Mesenteric fat pad (tissue), 1 donor: ENCODE results near the gene GAP43. TPM values are rescaled to one million over a fixed set of nuclear protein-coding genes. Genes with fewer than 3 reads are reported as not detected.

Experiments
- DNase-seq: peaks from one replicate; pipeline ENCODE4 v3.0.0-alpha.2; 2020; ENCODE audit warnings: low spot score
- total RNA-seq: library from RNA; stranded (reverse); fragmentation: NEBNext Ultra II Directional; extraction: Animal tissue kit (Norgen Biotek cat#: 25700); gene quantifications from one replicate; pipeline ENCODE4 v1.2.1, GENCODE V29; 2021
- donor health status: DM: yes; HTN: yes; CAD: no.

GAP43 gene
- total RNA-seq, 1 donor from 2014 or later, result not detected

GRCh38 chr3:115660646-115661337 is 37.5 kb downstream of the GAP43 start:
- DNase-seq, result no peak

GRCh38 chr3:115662356-115662755 is 39.0 kb downstream of the GAP43 start:
- DNase-seq, result no peak

GRCh38 chr3:115663414-115663813 is 40.1 kb downstream of the GAP43 start:
- DNase-seq, result no peak

- DNase-seq, result no peak
These were observed 42.8 kb downstream of the GAP43 start for GRCh38 chr3:115666081-115666480.

GRCh38 chr3:115666920-115667737 is 43.8 kb downstream of the GAP43 start:
- DNase-seq, result no peak

- no peak for DNase-seq
These were observed 44.4 kb downstream of the GAP43 start for GRCh38 chr3:115667738-115668065.

- DNase-seq, result no peak
These were observed 47.6 kb downstream of the GAP43 start for GRCh38 chr3:115670911-115671310.

GRCh38 chr3:115671761-115672455 is 48.6 kb downstream of the GAP43 start:
- DNase-seq, result no peak

GRCh38 chr3:115673881-115674280 is 50.6 kb downstream of the GAP43 start:
- no peak for DNase-seq

GRCh38 chr3:115676336-115676735 is 53.0 kb downstream of the GAP43 start:
- DNase-seq, result no peak

- DNase-seq, result no peak
These were observed 57.6 kb downstream of the GAP43 start for GRCh38 chr3:115680803-115681345.

- DNase-seq, result no peak
These were observed 58.4 kb downstream of the GAP43 start for GRCh38 chr3:115681736-115682135.

GRCh38 chr3:115683305-115683704 is 60.0 kb downstream of the GAP43 start:
- no peak for DNase-seq

GRCh38 chr3:115683773-115684172 is 60.5 kb downstream of the GAP43 start:
- no peak for DNase-seq

- DNase-seq, result no peak
These were observed 61.8 kb downstream of the GAP43 start for GRCh38 chr3:115685097-115685496.

GRCh38 chr3:115687721-115688120 is 64.4 kb downstream of the GAP43 start:
- no peak for DNase-seq

GRCh38 chr3:115688418-115688817 is 65.1 kb downstream of the GAP43 start:
- no peak for DNase-seq

GRCh38 chr3:115689928-115690327 is 66.6 kb downstream of the GAP43 start:
- DNase-seq, result no peak

GRCh38 chr3:115691964-115692363 is 68.7 kb downstream of the GAP43 start:
- DNase-seq, result no peak

GRCh38 chr3:115692887-115693524 is 69.7 kb downstream of the GAP43 start:
- DNase-seq, result no peak

GRCh38 chr3:115693868-115694267 is 70.6 kb downstream of the GAP43 start:
- DNase-seq, result no peak
